Panc1 (cell line): Measurements from ENCODE around the gene MTR.

ENCODE experiments used
- TCF7L2 ChIP-seq: IDR thresholded peaks from 2 replicates; pipeline ENCODE4 v1.6.1; 2011; ENCODE audit warnings: mild to moderate bottlenecking, low read depth, low read length, inconsistent platforms
- TF ChIP-seq, protein P1 (sequence below): fragments of 450-650 bp; IDR thresholded peaks from 2 replicates; pipeline ENCODE4 v1.5.1; 2017; ENCODE audit warnings: mild to moderate bottlenecking

DNA sequence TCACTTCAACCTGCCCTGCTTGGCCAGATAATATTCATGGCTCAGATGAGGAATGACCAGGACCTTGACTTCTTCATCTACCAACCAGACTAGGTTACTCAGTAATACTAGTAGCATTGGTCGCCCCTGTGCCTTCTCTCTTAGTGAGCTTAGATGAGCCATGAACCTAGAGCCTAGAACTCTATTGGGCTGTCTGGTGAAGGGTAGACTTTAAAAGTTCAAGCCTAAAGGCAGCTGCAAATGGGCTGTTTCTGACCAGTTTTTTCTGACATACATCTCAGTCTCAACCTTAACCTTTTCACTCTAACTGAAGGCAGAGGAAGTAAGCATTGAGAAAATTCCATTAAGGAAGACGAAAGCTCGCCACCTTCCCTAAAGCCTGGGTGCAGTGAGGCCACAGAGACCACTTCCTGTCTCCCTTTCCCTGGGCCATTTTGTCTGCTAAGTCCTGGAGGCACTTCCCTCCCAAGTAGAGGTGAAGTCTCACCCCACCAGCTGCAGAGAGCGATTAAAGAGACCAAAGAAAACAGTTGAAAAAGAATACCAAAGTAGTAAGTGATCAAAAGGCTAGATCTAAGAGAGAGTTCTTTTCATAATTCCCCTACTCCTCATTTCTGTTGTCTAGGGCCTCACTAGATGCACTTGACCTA, 53.3 kb downstream of the MTR start:
- TF ChIP-seq, protein P1, sequence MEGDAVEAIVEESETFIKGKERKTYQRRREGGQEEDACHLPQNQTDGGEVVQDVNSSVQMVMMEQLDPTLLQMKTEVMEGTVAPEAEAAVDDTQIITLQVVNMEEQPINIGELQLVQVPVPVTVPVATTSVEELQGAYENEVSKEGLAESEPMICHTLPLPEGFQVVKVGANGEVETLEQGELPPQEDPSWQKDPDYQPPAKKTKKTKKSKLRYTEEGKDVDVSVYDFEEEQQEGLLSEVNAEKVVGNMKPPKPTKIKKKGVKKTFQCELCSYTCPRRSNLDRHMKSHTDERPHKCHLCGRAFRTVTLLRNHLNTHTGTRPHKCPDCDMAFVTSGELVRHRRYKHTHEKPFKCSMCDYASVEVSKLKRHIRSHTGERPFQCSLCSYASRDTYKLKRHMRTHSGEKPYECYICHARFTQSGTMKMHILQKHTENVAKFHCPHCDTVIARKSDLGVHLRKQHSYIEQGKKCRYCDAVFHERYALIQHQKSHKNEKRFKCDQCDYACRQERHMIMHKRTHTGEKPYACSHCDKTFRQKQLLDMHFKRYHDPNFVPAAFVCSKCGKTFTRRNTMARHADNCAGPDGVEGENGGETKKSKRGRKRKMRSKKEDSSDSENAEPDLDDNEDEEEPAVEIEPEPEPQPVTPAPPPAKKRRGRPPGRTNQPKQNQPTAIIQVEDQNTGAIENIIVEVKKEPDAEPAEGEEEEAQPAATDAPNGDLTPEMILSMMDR, result no peak
- TF ChIP-seq TCF7L2, result no peak
